ENCODE data around the gene CBFA2T3. TPM values are rescaled to one million over a fixed set of nuclear protein-coding genes. Genes with fewer than 3 reads are reported as not detected.

Gene CBFA2T3
- total RNA-seq, 6 experiments from 2014 or later = not detected

GRCh38 chr16:88900662-88901052, 76.3 kb downstream of the CBFA2T3 start:
- no peak for TF ChIP-seq CTCF (IDR thresholded peaks at IDR 0.05)
- peaks cover 8% of the 10 kb centered on the region; the same call in 1 of the 2 replicates for H3K27me3 Mint-ChIP-seq (ENCODE audit: insufficient read depth)
- H3K9me3 Mint-ChIP-seq = no peaks in the 10 kb centered on the region
- H3K4me3 Mint-ChIP-seq = no peak overlapping the region
- no peak for DNase-seq
- H3K27ac Mint-ChIP-seq = no peak overlapping the region
- H3K4me1 Mint-ChIP-seq (ENCODE audit: low read depth) = no peaks in the 10 kb centered on the region
- no peaks in the 10 kb centered on the region for H3K36me3 Mint-ChIP-seq (ENCODE audit: low read depth)

- Mint-ChIP-seq H3K36me3 (ENCODE audit: low read depth) (no peaks in the 10 kb centered on the region), H3K27ac (no peak overlapping the region), H3K27me3 (ENCODE audit: insufficient read depth) (peaks cover 12% of the 10 kb centered on the region), H3K9me3 (no peaks in the 10 kb centered on the region), H3K4me3 (no peak overlapping the region), H3K4me1 (ENCODE audit: low read depth) (no peaks in the 10 kb centered on the region)
- TF ChIP-seq CTCF (IDR thresholded peaks at IDR 0.05) = no peak
- no peak for DNase-seq
Measured at GRCh38 chr16:88899901-88900661, 76.9 kb downstream of the CBFA2T3 start.

- Mint-ChIP-seq H3K27ac (no peak overlapping the region), H3K36me3 (ENCODE audit: low read depth) (no peaks in the 10 kb centered on the region), H3K9me3 (no peaks in the 10 kb centered on the region), H3K27me3 (ENCODE audit: insufficient read depth) (peaks cover 16% of the 10 kb centered on the region), H3K4me3 (no peak overlapping the region), H3K4me1 (ENCODE audit: low read depth) (no peaks in the 10 kb centered on the region)
- no peak for DNase-seq
- TF ChIP-seq CTCF (IDR thresholded peaks at IDR 0.05) = no peak
Measured at GRCh38 chr16:88897696-88898425, 79.1 kb downstream of the CBFA2T3 start.

- no peaks in the 10 kb centered on the region for H3K4me1 Mint-ChIP-seq (ENCODE audit: low read depth)
Measured at GRCh38 chr16:88896238-88897070, 80.6 kb downstream of the CBFA2T3 start.

More at GRCh38 chr16:88896238-88897070, 80.6 kb downstream of the CBFA2T3 start:
- no peak for TF ChIP-seq CTCF (IDR thresholded peaks at IDR 0.05)
- Mint-ChIP-seq H3K9me3 (no peaks in the 10 kb centered on the region; the same call in 1 of the 2 replicates), H3K36me3 (ENCODE audit: low read depth) (no peaks in the 10 kb centered on the region), H3K4me3 (no peak overlapping the region), H3K27me3 (ENCODE audit: insufficient read depth) (peaks cover 13% of the 10 kb centered on the region), H3K27ac (no peak overlapping the region)
- DNase-seq = no peak
